CD4-positive, alpha-beta T cell treated with Interferon gamma for 1 hour (primary cell): ENCODE results near the gene STON2.

ENCODE experiments used
- DNase-seq: peaks from one replicate; pipeline ENCODE4 v3.0.0-alpha.2; 2020

Gene STON2

DNA sequence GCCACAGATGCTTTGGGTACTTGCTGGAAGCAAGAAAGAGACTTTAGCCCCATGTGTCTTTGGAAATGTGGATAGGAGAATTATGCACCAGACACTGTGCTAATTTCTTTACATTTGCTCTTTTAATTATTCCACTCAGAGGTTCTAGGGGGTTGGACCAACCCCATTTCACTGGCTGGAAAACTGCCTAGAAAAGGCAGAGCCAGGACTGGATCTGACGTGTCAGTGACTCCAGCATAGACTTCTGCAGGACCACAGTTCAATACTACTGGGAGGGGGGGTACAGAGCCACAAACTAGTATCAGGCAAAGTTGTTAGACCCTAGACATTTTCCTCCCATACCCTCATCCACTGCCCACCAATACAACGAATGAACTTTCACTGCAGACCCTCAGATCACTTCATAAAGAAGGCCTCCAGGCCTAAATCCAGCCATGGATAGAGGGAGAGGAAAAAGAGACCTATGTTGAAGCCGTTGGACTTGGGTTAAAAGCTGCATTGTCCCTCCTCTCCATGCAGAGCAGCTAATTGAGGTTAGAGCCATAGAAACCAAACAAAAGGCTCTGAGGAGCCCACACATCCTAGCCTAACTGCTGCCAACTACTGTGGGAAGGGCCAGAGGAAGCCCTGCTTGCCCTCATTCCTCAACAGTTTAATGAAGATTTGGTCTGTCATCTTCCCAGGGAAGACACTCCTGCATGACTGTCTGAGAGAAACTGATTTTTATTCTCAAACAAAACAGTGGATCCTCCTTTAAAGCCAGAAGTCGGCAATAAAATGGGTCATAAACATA lies 68.7 kb downstream of the STON2 start:
- no peak for DNase-seq

DNA sequence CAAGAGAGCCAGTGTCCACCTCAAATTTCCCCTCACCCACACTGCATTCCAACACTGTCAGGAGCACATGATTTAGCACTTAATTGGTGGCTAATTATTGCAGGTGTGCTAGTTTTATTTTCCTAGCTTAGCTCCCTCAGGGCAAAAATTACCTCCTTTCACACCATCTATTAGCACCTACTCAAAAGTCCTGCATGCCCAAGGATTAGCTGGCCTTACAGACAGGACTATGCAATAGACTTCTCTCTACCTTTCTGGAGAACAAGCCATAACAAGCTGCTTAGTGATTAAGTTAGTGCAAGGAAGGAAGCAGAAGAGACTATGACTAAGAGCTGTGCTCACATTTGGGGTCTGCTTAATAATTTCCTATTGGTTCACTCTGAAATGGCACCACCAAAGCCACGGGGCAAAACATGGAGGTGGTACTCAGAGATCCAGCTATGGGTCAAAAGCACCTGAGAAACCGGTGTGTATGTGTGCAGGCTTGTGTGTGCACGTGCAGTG lies 69.5 kb downstream of the STON2 start:
- no peak for DNase-seq

DNA sequence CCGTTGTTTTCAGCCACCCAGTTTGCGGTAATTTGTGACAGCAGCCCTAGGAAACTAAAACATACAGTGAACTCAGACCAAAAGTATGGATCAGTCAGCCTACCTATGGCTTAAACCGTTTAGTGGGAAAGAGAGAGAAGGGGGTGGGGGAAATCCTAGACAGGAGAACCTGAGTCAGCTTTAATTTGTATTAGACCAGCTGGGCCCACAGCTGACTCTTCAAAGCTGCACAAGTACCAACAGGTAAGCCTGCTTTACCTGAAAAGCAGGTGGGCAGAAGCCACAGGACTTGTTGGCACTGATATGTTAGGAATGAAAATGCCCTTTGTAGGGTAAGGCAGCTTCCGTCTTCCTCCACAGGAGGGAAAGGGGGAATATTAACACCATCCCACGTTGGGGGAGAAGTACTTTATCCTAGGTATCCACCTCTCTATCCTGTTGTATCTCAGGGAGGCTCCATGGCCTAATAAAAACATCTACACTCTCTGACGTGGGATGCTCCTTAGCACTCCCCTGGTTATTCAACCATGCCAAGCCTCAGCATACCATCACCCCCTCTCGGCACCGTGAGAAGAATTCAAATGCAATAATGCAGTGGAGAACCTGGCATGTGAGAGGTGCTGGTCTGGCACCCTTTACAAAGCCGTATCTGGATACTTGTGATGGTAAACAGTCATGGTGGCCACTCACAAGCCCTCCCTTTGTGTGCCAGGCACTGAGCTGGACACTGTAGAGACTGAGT lies 70.3 kb downstream of the STON2 start:
- no peak for DNase-seq

DNA sequence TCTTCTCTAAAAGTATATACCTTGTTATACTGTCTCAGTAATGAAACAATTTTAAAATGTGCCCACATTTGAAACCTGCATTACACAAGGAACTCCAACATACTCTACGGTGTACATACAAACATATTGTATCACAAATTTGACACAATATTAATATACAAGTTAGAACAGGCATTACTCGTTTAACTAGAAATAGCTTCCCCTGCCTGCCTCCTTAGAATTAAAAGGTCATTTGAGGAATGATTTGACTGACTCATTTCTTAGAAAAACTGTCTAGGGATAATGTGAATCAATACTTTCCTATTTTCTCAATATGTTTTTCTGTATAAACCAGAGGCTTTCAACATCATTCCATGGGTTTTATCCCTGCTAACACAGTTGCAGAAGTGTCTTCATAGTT lies 73.7 kb downstream of the STON2 start:
- DNase-seq: no peak

DNA sequence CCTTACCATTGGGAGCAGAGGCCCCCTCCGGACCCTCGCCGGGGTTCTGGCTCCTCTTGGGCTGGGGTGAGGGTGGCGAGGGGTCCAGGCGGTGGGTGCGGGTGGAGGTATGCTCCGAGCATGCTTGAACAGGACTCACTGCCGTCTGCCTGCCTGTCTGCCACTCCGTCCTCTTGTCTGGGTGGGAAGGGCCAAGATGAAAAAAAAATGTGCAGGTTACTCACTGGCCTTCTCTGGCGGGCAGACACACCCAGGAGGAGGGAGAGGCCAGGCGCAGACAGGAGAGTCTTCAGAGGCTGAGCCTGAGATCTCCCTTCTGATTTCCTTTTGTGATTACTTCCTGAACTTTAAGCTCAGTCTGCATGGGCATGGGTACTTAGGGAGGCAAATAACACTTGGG lies 76.1 kb downstream of the STON2 start:
- no peak for DNase-seq

DNA sequence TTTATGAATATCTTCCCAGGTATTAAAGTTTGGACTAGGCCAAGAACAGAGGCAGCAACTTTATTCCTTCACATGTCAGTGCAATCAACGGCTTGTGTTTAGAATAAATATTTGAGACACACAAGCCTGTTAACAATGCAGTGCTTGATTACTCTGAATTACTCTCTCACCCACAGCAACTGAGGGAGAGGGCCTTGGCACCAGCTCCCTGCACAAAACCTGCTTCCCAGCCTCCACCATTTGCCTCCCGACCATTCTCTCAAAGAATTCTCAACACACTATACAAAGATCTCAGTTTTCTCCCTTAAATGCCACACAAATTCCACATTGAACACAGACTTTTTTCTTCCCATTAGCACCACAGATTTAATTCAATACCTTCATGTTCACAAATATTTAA lies 77.0 kb downstream of the STON2 start:
- DNase-seq: no peak

DNA sequence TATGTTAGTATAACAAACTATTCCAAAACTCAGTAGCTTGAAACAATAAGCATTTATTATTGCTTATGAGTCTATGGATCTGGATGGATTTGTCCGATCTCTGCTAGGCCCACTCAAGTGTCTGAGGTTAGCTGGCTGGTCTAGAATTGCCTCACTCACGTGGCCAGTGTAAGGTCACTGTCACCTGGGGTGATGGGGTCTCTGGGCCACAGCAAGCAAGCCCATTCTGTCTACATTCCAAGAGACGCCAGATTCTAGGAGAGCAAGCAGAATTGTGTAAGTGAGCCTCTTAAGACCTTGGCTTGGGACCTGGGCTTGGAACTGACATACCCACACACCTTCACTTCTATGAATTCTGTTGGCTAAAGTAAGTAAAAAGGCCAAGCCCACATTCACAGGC lies 80.2 kb downstream of the STON2 start:
- no peak for DNase-seq

DNA sequence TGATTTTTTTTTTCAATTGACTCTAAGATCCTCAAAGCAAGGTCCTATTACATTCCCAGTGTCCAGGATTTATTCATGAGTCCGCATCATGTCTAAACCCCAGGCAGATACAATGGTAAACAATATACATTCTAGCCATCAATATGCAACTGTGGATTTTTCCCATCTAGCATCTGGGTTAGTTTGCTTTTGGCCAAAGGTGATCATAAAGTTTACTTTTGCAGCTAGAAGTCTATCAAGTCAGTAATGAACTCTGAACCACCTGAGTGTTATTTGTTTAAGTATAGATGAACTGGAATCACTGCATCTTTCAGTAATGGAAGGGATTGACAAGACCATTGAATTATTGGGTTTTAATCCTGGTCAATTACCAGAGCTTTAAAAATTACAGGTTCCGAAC lies 80.8 kb downstream of the STON2 start:
- DNase-seq: no peak

DNA sequence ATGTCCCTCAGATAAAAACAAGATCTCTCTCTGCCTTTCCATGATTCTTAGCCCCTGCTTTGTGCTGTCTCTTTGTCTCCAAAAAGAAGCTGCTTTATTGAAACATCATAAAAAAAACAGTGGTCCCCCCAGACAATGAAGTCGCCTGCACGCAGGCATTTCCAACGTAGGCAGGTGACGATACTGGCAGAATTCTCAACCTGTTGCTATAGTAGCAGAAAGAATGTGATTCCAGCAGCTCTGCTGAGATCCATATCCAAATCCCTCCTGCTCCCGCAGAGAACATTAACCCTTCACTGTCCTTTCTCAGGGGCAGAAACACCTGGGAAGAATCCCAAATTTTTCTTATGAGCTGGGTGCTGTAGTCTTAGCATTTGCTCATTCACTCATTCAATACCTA lies 84.8 kb downstream of the STON2 start:
- DNase-seq: no peak

DNA sequence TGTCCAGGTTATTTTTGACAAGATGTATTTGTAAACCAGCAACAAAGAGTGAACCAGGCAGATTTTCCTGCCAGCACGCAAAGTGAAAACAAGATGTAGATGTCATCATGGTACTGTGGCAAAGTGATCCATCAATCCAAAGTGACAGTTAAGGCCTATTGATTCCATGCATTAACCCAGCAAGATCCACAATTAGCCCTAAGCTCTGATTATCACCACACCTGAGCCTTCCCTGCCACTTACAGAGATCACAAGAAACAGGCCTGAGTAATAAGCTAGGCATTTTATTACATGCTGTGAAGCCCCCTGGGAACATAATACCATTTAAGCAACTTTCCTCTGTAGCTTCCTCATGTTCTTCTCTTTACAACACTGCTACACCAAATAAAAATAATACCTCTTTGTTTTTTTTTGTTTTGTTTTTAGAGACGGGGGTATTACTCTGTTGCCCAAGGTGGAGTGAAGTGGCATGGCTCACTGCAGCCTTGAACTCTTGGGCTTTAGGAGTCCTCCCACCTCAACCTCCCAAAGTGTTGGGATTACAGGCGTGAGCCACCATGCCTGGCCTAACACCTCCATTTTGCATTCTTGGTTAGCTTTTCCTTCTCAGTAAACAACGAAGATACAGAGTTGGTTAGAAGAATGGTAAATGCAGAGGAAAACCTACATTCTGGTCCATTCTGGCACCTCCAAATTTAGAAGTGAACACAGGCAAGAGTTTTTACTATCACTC lies 85.5 kb downstream of the STON2 start:
- no peak for DNase-seq

DNA sequence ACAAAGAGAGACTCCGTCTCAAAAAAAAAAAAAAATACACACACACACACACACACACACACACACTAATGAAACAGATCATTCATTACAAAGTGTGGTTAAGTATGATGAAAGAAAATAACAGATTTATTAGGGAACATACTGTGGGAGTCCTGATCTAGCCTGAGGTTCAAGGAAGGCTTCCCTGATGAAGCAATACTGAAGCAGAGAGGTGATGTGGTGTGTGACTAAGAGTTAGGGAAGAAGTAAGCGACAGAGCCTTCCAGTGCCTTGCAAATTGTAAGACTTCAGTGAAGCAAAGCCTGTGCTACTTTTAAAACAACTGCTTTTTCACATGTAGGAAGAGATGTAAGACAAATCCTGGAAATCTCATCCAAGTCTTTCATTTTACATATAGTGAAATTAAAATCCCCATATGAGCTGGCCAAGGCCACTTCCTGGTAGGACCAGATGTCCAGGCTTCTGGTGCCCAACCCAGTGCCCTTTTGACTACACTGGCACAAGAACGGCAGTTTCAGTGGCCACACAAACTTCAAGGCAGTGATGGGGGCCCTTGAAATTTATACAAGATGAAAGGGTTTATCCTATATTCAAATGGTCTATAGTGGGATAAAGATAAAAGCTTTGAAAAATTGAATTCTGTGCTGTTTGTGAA lies 86.2 kb downstream of the STON2 start:
- no peak for DNase-seq

DNA sequence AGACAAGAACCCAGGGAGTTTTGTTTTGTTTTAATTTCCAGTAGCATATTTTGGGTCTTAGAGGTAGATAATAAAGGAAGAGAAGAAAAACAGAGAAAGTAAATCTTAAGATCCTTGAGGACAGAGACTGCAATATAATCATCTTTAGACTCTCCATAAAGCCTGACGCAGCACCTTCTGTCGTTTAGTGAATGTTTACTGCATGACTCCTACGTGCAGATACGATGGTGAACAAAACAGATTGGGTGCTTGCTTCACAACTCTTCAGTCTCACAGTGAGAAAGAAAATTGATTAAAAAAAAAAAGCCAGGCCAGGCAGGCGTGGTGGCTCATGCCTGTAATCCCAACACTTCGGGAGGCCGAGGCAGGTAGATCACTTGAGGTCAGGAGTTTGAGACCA lies 86.9 kb downstream of the STON2 start:
- no peak for DNase-seq

DNA sequence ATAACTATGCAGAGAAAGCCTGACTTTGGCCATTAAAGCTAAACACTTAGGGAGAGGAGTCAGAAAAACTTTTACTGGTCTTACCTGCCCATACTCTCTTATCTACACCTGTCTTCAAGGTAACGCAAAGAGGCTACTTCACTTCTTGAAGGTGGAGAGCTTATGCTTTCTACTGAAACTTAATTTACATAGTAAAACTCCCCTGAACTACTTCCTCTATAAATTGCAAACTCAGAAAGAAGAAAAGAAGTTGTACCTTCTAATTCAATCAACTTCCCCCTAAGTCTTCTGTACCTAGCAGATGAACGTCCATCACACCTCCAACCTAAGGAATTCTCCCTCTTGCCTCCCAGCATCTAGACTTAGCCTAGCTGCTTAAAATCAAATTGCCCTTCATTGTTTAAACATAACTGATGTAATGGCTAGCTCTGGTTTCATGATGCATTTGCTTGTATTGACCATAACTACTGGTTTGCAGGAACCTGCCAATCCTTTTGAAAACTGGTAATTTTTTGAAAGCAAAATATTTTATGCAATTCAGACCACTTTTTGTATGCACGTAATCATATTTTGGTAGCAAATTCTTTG lies 87.7 kb downstream of the STON2 start:
- DNase-seq: no peak

DNA sequence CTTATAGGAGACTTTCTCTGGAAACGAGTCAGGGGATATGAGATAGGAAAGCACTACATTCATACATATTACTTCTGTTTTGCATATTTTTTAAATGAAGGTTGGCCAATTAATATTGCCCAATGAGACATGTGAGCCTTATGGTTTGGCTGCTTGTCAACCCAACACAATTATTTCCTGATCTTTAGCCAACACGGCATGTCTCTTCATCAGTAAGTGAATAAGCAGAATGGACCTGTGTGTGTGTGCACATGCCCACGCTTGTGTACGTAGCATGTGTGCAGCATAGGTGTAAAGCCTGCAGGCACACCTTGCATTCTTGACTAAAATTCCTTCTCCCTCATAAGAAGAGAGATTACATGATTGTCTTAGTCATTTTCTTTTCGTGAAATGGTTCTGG lies 88.3 kb downstream of the STON2 start:
- DNase-seq: no peak

DNA sequence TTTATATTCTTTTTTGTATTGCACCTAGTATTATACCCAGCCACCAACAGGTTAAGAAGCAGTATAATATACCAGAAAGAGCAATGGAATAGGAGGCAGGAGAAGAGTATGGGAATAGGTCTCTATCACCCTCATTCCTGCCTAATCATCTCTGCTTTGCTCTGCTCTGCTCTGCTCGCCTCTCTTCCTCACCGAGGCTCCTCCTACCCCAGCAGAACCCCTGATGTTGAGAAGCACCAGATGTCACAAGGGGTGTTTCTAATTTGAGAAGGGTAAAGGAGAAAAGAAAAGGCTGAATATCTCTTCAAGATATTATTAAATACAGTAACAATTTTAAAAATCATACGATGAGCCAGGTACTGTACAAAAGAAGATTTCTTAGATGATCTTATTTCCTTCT lies 89.0 kb downstream of the STON2 start:
- DNase-seq: no peak

DNA sequence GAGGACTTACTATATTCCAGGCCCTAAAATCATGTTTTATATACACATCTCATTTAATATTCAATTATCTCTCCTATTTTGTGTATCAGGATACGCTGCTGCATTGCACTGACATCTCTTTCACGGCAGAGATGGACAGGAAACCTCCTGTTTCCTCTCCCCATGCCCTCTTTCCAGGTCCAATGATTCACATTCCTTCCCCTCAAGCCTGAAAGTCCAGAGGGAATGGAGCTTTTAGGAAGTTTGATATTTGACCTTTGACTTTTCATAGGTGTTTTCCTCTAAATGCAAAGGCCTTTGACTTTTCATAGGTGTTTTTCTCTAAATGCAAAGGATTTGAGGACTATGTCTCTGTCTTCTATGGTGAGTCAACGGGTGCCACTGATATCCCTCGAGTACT lies 89.5 kb downstream of the STON2 start:
- no peak for DNase-seq

DNA sequence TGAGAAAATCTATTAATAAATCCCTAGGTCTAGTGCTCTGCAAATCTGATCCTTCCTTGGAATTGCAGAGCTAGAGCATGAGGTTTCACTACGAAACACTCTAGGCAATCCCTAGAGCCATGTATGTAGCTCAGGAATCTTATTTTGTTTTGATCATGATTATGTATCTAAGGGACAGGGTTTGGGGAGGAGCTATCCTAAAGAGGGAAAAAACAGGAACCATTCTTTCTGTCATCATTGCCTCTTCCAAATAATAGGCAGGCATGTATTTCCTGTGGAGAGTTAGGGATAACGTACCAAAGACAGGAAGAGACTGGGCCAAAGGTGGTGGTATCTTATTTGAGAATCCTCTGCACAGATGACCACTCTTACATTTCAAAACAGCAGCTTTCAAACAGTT lies 90.6 kb downstream of the STON2 start:
- DNase-seq: no peak

DNA sequence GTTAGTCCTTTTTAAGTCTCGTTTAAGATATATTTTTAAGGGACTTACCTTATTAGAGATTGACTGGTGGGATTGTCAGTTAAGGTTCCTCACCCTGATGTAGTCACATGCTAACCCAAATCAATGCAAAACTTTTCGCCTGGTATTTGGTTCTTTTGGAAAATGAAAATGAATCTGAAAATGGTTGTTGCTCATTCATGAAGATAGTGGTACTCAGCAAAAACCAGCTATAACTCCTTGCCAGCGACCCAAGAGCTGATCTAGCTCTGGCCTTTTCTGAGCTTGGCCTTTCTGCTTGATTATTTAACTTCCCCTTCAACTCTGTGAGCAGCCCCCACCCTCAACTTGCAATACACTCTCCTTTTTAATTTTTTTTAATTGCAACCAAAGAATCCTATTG lies 94.4 kb downstream of the STON2 start:
- DNase-seq: no peak

DNA sequence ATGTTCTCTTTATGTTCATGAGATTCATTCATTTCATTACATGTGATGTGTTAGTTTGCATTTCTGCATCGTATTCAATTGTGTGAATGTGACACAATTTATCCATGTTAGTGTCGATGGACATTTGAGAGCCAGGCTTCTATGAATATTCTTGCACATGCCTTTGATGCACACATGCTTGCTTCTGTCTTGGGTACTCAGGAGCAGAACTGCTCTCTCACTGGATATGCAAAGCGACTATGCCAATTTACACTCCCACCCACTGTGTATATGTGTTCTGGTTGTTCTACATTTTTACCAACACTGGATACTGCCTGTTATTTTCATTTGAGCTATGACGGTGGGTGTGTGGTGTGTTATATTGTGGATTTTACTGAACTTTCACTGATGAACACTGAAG lies 95.1 kb downstream of the STON2 start:
- DNase-seq: no peak

DNA sequence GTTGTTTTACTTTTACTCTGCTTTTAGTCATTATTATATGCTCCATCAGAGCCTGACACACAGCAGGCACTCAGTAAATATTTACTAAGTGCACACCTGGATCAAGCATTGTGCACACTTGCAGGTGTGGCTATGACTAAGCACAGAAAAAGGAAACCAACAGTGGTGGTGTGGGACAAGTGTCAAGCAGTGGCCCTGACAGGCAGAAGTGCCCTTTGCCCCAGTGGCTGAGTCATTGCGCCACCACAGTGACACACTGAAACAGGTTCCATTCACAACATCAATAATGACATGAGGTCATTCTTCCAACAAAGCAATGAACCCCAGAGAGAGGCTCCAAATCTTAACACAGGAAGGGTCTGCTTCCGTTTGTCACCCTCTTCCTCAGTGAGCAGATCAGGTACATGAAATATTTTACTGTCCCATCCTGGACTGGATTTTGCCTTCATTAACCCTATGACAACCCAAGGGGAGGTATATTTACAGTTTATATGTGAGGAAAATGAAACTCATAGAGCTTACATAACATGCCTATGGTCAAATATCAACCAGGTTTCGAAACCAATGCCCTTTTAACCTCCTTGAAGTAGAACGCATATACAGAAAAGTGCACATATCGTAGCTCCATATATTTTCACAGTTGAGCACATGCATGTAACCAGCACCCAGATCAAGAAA lies 96.7 kb downstream of the STON2 start:
- DNase-seq: peak; percentile 54

DNA sequence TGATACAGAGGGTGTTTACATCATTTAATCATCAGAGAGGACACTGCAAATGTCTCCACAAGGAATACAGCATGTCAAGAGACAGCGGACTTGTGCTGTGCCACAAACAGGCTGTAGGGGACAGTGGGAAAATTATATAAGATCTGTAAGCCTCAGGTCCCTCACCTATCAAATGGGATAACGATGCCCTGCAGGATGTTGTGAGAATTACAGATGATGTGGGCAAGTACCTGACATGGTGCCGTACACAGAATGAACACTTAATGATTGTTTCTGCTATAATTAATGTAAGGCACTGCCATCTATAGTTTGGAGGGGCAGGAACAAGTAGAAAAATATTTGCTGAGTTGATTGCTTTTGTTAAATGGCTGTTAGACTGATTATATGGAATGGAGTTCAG lies 97.5 kb downstream of the STON2 start:
- no peak for DNase-seq

DNA sequence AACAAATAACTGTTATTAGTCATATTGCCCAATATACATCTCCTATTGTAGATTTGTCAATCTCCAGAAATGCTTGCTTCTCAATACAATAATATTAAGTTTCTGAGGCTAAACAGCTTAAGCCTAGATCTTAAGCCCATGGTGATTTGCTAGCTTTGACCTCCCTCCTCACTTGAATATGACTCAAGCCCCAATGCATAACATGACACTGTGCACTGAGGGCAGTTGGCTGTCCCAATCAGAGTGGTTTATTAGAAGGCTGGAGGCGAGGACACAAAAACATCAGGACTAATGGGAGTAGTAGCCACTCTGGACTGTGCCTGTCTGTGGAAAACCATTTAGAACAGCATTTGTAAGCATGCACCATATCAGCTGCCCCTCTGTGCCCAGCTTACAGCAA lies 98.3 kb downstream of the STON2 start:
- no peak for DNase-seq
